IMR-90 (cell line): ENCODE data around the gene PNMA1. TPM values are rescaled to one million over a fixed set of nuclear protein-coding genes. Genes with fewer than 3 reads are reported as not detected.

ENCODE experiments used
- ATAC-seq: fragments of 200-7000 bp; cut with Tn5 transposase; 2 replicates; pipeline ENCODE4 v1.9.1; 2020; ENCODE audit warnings: low read depth, mild to moderate bottlenecking, moderate library complexity
- BruUV-seq: library from RNA; stranded (reverse); fragments of 400-500 nt; replicated peaks from 2 replicates; lab custom pipeline; 2021; lab: Mats Ljungman, UMichigan
- CTCF ChIA-PET: fragments of 300-600 bp; formaldehyde crosslinking; extraction: SDS; loops from one replicate; lab custom pipeline; 2021; ENCODE audit warnings: antibody characterized with exemption; lab: Yijun Ruan, JAX
- POLR2A ChIA-PET: fragments of 300-600 bp; sonication (Branson Sonifier 250); formaldehyde crosslinking; loops from one replicate; lab custom pipeline; 2022; ENCODE audit warnings: antibody characterized with exemption; ENCODE audit not compliant: unreplicated experiment; lab: Charles Lee
- DNase-seq: peaks from one replicate; pipeline ENCODE4 v3.0.0; 2013
- H2AFZ ChIP-seq: replicated peaks from 2 replicates; pipeline ENCODE3; 2013; ENCODE audit warnings: low read length, mild to moderate bottlenecking; ENCODE audit not compliant: poor library complexity
- H2AK5ac ChIP-seq: 2 replicates; pipeline ENCODE4 v1.6.1; 2013; ENCODE audit warnings: low read depth, low read length, inconsistent platforms
- H2AK9ac ChIP-seq: replicated peaks from 2 replicates; pipeline ENCODE3; 2013; ENCODE audit warnings: mild to moderate bottlenecking, low read depth, low read length, moderate library complexity; ENCODE audit not compliant: poor library complexity
- H2BK120ac ChIP-seq: 2 replicates; pipeline ENCODE4 v1.6.1; 2013; ENCODE audit warnings: low read depth, low read length, inconsistent platforms
- H2BK15ac ChIP-seq: 3 replicates; pipeline ENCODE4 v1.6.1; 2013; ENCODE audit warnings: low read depth, low read length, inconsistent platforms
- H2BK20ac ChIP-seq: 2 replicates; pipeline ENCODE4 v1.6.1; 2013; ENCODE audit warnings: low read depth, mild to moderate bottlenecking, inconsistent platforms, low read length, moderate library complexity
- H2BK5ac ChIP-seq: 2 replicates; pipeline ENCODE4 v1.6.1; 2013; ENCODE audit warnings: mild to moderate bottlenecking, low read depth, low read length, inconsistent platforms; ENCODE audit not compliant: poor library complexity, severe bottlenecking
- H3K14ac ChIP-seq: replicated peaks from 2 replicates; pipeline ENCODE4 v1.6.1; 2013; ENCODE audit warnings: low read depth, low read length, inconsistent platforms
- H3K18ac ChIP-seq: 2 replicates; pipeline ENCODE4 v1.6.1; 2013; ENCODE audit warnings: low read depth, low read length, control low read depth
- H3K23ac ChIP-seq: 2 replicates; pipeline ENCODE4 v1.6.1; 2013; ENCODE audit warnings: low read depth, low read length, inconsistent platforms
- H3K27ac ChIP-seq: 2 replicates; pipeline ENCODE4 v1.5.1; 2013; ENCODE audit warnings: mild to moderate bottlenecking, control low read depth, low read length; ENCODE audit not compliant: insufficient read depth
- H3K27me3 ChIP-seq: 2 replicates; pipeline ENCODE4 v1.6.1; 2013; ENCODE audit warnings: low read length; ENCODE audit not compliant: control insufficient read depth, insufficient read depth
- H3K36me3 ChIP-seq: 2 replicates; pipeline ENCODE4 v1.6.1; 2013; ENCODE audit warnings: low read length, mixed read lengths; ENCODE audit not compliant: control insufficient read depth, insufficient read depth
- H3K4ac ChIP-seq: 2 replicates; pipeline ENCODE4 v1.6.1; 2013; ENCODE audit warnings: low read depth, low read length, inconsistent platforms
- H3K4me1 ChIP-seq: 2 replicates; pipeline ENCODE4 v1.6.1; 2013; ENCODE audit warnings: low read length, mixed read lengths; ENCODE audit not compliant: control insufficient read depth, insufficient read depth
- H3K4me2 ChIP-seq: 2 replicates; pipeline ENCODE4 v1.6.1; 2013; ENCODE audit warnings: low read depth, mild to moderate bottlenecking, control low read depth, low read length, moderate library complexity
- H3K4me3 ChIP-seq: 2 replicates; pipeline ENCODE4 v1.5.1; 2013; ENCODE audit warnings: low read depth, mild to moderate bottlenecking, control low read depth, low read length, moderate library complexity; ENCODE audit not compliant: insufficient read depth
- H3K56ac ChIP-seq: 2 replicates; pipeline ENCODE4 v1.6.1; 2013; ENCODE audit warnings: low read length, inconsistent platforms; ENCODE audit not compliant: insufficient read depth; ENCODE audit errors: extremely low read depth
- H3K79me1 ChIP-seq, 2 experiments: 2 replicates each; pipeline ENCODE4 v1.6.1; 2013; ENCODE audit warnings: low read length in 2 of 2, inconsistent platforms in 1 of 2, low read depth in 1 of 2
- H3K9ac ChIP-seq: 2 replicates; pipeline ENCODE4 v1.6.1; 2013; ENCODE audit warnings: low read depth, low read length, control low read depth
- H3K9me1 ChIP-seq: 2 replicates; pipeline ENCODE4 v1.6.1; 2013; ENCODE audit warnings: low read length, inconsistent platforms; ENCODE audit not compliant: insufficient read depth
- H3K9me3 ChIP-seq: 2 replicates; pipeline ENCODE4 v1.6.1; 2013; ENCODE audit warnings: low read length; ENCODE audit not compliant: control insufficient read depth, insufficient read depth
- H4K20me1 ChIP-seq: 2 replicates; pipeline ENCODE4 v1.6.1; 2013; ENCODE audit warnings: low read length, inconsistent platforms; ENCODE audit not compliant: insufficient read depth
- H4K5ac ChIP-seq: 2 replicates; pipeline ENCODE4 v1.6.1; 2013; ENCODE audit warnings: mild to moderate bottlenecking, low read depth, low read length, control low read depth
- H4K8ac ChIP-seq, 2 experiments: 2 replicates each; pipeline ENCODE4 v1.6.1; 2013; ENCODE audit warnings: low read depth in 2 of 2, low read length in 2 of 2, control low read depth in 1 of 2, inconsistent platforms in 1 of 2
- H4K91ac ChIP-seq: 2 replicates; pipeline ENCODE4 v1.6.1; 2013; ENCODE audit warnings: low read depth, low read length, inconsistent platforms; ENCODE audit not compliant: insufficient read depth
- CEBPB ChIP-seq: IDR thresholded peaks from 2 replicates; pipeline ENCODE4 v1.6.1; 2012; ENCODE audit warnings: low read depth, low read length, improper control_type of control experiment
- CHD1 ChIP-seq: IDR thresholded peaks from 2 replicates; pipeline ENCODE4 v1.6.1; 2012; ENCODE audit warnings: low read depth, low read length, improper control_type of control experiment
- ELK1 ChIP-seq: fragments of 150-350 bp; IDR thresholded peaks from 2 replicates; pipeline ENCODE4 v1.6.1; 2016; ENCODE audit warnings: low read depth, mild to moderate bottlenecking, low read length, moderate library complexity, borderline replicate concordance
- FOS ChIP-seq: fragments of 150-350 bp; IDR thresholded peaks from 2 replicates; pipeline ENCODE4 v1.6.1; 2016; ENCODE audit warnings: low read depth, low read length
- MAFK ChIP-seq: IDR thresholded peaks from 2 replicates; pipeline ENCODE4 v1.6.1; 2012; ENCODE audit warnings: low read depth, low read length, improper control_type of control experiment
- MAZ ChIP-seq: IDR thresholded peaks from 2 replicates; pipeline ENCODE4 v1.6.1; 2012; ENCODE audit warnings: low read depth, mild to moderate bottlenecking, low read length, improper control_type of control experiment, moderate library complexity, borderline replicate concordance
- MXI1 ChIP-seq: IDR thresholded peaks from 2 replicates; pipeline ENCODE4 v1.6.1; 2012; ENCODE audit warnings: low read depth, mild to moderate bottlenecking, low read length, moderate library complexity, borderline replicate concordance
- POLR2A ChIP-seq: IDR thresholded peaks from 2 replicates; pipeline ENCODE4 v1.6.1; 2012; ENCODE audit warnings: mild to moderate bottlenecking, low read depth, low read length
- RAD21 ChIP-seq: IDR thresholded peaks from 2 replicates; pipeline ENCODE4 v1.6.1; 2012; ENCODE audit warnings: low read length, improper control_type of control experiment
- RFX5 ChIP-seq: IDR thresholded peaks from 2 replicates; pipeline ENCODE4 v1.8.0; 2012; ENCODE audit warnings: low read depth, mild to moderate bottlenecking, low read length, moderate library complexity
- WGBS, 2 experiments: methylation state at CpG; one replicate each; pipeline versions ENCODE4 v1.1.5 to v1.1.7; 2013; ENCODE audit warnings: missing lambda C conversion rate in 2 of 2; ENCODE audit not compliant: insufficient read length in 1 of 2; ENCODE audit errors: extremely low coverage in 2 of 2; 5-methylcytosine and 5-hydroxymethylcytosine counted together
- dilution Hi-C: fragments of 300-500 bp; cut with HindIII; formaldehyde crosslinking; loops from one replicate; pipeline ENCODE4 v1.14.3; 2018; ENCODE audit warnings: low sequenced_read_pairs; ENCODE audit not compliant: unreplicated experiment
- in situ Hi-C: fragments of 300-500 bp; cut with MboI; formaldehyde crosslinking; loops from 3 replicates; pipeline ENCODE4 v1.14.3; 2019; ENCODE audit warnings: low sequenced_read_pairs, inconsistent platforms, mixed read lengths
- intact Hi-C: fragments of 100-400 bp; cut with micrococcal nuclease; formaldehyde crosslinking; loops from 2 replicates; pipeline ENCODE4 v1.10.0; 2022
- polyA plus RNA-seq, 3 experiments: library from polyadenylated mRNA; depleted of rRNA; stranded (reverse); fragments of >200 nt; gene quantifications; 2 replicates each; pipeline ENCODE4 v1.2.3, GENCODE V29; 2012; ENCODE audit warnings: low replicate concordance in 1 of 3
- total RNA-seq: library from RNA; depleted of rRNA; stranded (reverse); fragments of >200 nt; gene quantifications from 2 replicates; pipeline ENCODE4 v1.2.3, GENCODE V29; 2012
- TF ChIP-seq, protein P1 (sequence below): conservative IDR thresholded peaks from 2 replicates; pipeline ENCODE4 v1.5.1; 2012; ENCODE audit warnings: mild to moderate bottlenecking, low read depth, low read length, improper control_type of control experiment

PNMA1 gene
- total and polyA plus RNA-seq, 2 of the 4 experiments (the other 2 are of a cell fraction), result 6.5 to 28.2 TPM

DNA sequence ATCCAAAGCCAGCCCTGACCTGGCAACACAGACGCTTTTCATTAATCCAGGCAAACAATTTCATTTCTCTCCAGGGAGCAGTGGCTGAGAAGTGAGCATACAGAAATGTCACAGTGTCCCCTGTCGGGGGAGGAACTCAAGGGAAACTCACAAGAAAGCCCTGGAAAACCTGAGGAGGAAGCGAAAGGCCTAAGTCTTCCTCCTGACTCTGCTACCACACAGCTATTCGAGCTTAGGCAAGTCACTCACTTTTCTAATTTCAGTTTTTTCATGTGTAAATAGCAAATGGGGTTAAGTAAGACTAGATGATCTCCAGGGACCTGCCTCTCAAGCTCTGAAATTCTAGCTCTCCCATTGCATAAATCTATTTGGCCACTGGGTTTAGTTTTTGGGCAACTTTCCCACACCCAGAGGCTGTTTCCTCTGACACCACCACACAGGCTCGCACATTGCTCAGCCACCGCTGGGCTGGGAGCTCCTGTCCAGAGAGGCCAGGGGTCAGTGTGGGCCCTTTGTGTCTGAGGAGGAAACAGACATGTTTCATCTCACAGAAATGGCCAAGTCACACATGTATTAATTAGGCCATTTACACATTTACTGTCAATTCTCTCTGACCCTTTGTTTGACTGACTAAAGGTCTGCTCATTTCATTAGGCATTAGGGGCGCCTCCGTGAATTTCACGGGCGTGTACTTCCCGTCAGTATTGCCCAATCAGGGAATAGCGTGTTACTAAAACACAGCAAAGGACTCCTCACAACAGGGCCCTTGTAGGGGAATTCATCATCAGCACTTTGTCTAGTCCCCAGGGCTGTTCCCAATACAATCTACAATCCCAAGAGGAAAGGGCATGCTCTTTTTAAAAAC lies 9.8 kb upstream of the PNMA1 start:
- no peak overlapping the region for H2AK9ac ChIP-seq

More for the DNA sequence above, 9.8 kb upstream of the PNMA1 start:
- ChIA-PET CTCF (interaction anchor here (0.6 to 1.3 kb wide), 3 partner anchors 31 to 102 kb away, joined by 3 to 7 read pairs (median 7); no protein-coding TSS in a partner anchor), POLR2A (interaction anchor here (0.8 kb wide), 1 partner anchor 10 kb away, joined by 4 read pairs; no protein-coding TSS in a partner anchor)
- Histone ChIP-seq H4K8ac (peak overlapping the region in 1 of 2 experiments; percentile 59; a peak in 2 of 4 replicates), H4K5ac (peak overlapping the region; percentile 36), H3K4me1 (peaks cover 36% of the 10 kb centered on the region), H3K4ac (peak overlapping the region; percentile 56; the same call in 1 of the 2 replicates), H4K20me1 (peaks cover 21% of the 10 kb centered on the region), H3K79me1 (peaks cover 29 to 74% of the 10 kb centered on the region in 2 experiments), H3K23ac (peak overlapping the region; percentile 14; the same call in 1 of the 2 replicates), H3K36me3 (peaks cover 65% of the 10 kb centered on the region), H3K4me3 (no peak overlapping the region), H2BK5ac (peak overlapping the region; percentile 85), H3K14ac (peak overlapping the region; percentile 54), H3K9me1 (peaks cover 8% of the 10 kb centered on the region; the same call in 1 of the 2 replicates), H3K18ac (peak overlapping the region; percentile 64), H2BK20ac (peak overlapping the region; percentile 22; the same call in 1 of the 2 replicates), H3K27me3 (no peaks in the 10 kb centered on the region), H3K27ac (peak overlapping the region; percentile 88), H3K4me2 (peak overlapping the region; percentile 60), H3K9ac (peak overlapping the region; percentile 43; the same call in 1 of the 2 replicates), H3K56ac (0 out of 2 replicates have a peak overlapping the region, but pooled peaks have one; percentile 33), H2AFZ (peak overlapping the region; percentile 1), H4K91ac (peak overlapping the region; percentile 53), H2AK5ac (peak overlapping the region; percentile 13), H2BK15ac (0 out of 3 replicates have a peak overlapping the region, but pooled peaks have one; percentile 16), H3K9me3 (no peaks in the 10 kb centered on the region), H2BK120ac (peak overlapping the region; percentile 39; the same call in 1 of the 2 replicates)
- BruUV-seq, result no TSS peak
- intact Hi-C loops, result loop anchor here (2.0 to 10.0 kb wide), 3 partner anchors 33 to 141 kb away; no protein-coding TSS in a partner anchor
- peak; percentile 97 for DNase-seq
- TF ChIP-seq MAFK (peak; percentile 36; the same call in 1 of the 2 replicates), RFX5 (no peak), CEBPB (peak; percentile 96), ELK1 (no peak), RAD21 (0 out of 2 replicates have a peak, but pooled peaks have one; percentile 19), MAZ (peak; percentile 26; the same call in 1 of the 2 replicates), FOS (peak; percentile 50; the same call in 1 of the 2 replicates), MXI1 (peak; percentile 37; the same call in 1 of the 2 replicates), CHD1 (no peak), POLR2A (0 out of 2 replicates have a peak, but pooled peaks have one; percentile 26)
- TF ChIP-seq, protein P1, sequence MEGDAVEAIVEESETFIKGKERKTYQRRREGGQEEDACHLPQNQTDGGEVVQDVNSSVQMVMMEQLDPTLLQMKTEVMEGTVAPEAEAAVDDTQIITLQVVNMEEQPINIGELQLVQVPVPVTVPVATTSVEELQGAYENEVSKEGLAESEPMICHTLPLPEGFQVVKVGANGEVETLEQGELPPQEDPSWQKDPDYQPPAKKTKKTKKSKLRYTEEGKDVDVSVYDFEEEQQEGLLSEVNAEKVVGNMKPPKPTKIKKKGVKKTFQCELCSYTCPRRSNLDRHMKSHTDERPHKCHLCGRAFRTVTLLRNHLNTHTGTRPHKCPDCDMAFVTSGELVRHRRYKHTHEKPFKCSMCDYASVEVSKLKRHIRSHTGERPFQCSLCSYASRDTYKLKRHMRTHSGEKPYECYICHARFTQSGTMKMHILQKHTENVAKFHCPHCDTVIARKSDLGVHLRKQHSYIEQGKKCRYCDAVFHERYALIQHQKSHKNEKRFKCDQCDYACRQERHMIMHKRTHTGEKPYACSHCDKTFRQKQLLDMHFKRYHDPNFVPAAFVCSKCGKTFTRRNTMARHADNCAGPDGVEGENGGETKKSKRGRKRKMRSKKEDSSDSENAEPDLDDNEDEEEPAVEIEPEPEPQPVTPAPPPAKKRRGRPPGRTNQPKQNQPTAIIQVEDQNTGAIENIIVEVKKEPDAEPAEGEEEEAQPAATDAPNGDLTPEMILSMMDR, result peak; percentile 23; the same call in 1 of the 2 replicates
- WGBS, 2 experiments, result no CpG with 5 or more reads among the region's 12 CpGs
- in situ Hi-C loops, result no loop called here
- peak; percentile 82 for ATAC-seq
- dilution Hi-C loops, result no loop called here
